Peyer's patch (tissue), 4 donors: ENCODE measurements around the gene PSTPIP2. TPM values are rescaled to one million over a fixed set of nuclear protein-coding genes. Genes with fewer than 3 reads are reported as not detected.

Experiments used
- DNase-seq, 3 donors: peaks; one replicate each; pipeline ENCODE4 v3.0.0-alpha.2; 2017 to 2019
- H3K27ac ChIP-seq, 4 donors: fragments of 200-600 bp; sonication (generic); one replicate each; pipeline ENCODE4 v1.5.1; 2016 to 2019
- H3K27me3 ChIP-seq, 2 donors: fragments of 200-600 bp; sonication (generic); one replicate each; pipeline ENCODE4 v1.5.1; 2019
- H3K36me3 ChIP-seq, 3 donors: fragments of 200-600 bp; sonication (generic); one replicate each; pipeline ENCODE4 v1.5.1; 2016 to 2019
- H3K4me1 ChIP-seq, 4 donors: fragments of 200-600 bp; sonication (generic); one replicate each; pipeline ENCODE4 v1.5.1; 2016 to 2019
- H3K4me3 ChIP-seq, 4 donors: fragments of 200-600 bp; sonication (generic); 1 replicate in 3 of 4; 2 replicates in 1 of 4; pipeline ENCODE4 v1.5.1; 2016 to 2019; ENCODE audit warnings: mild to moderate bottlenecking in 1 of 4
- H3K9me3 ChIP-seq, 4 donors: fragments of 200-600 bp; sonication (generic); one replicate each; pipeline ENCODE4 v1.5.1; 2016 to 2019; ENCODE audit warnings: mild to moderate bottlenecking in 1 of 4
- CTCF ChIP-seq, 6 experiments: fragments of 450-650 bp in 4 of 6; fragments of 200-600 bp in 2 of 6; sonication (generic) in 1 of 6; IDR thresholded peaks; one replicate each; pipeline ENCODE4 v1.5.1; 2017 to 2019; ENCODE audit warnings: antibody characterized with exemption in 6 of 6, mild to moderate bottlenecking in 3 of 6, moderate library complexity in 1 of 6
- POLR2A ChIP-seq, 2 donors: fragments of 450-650 bp; IDR thresholded peaks; one replicate each; pipeline ENCODE4 v1.5.1; 2017; ENCODE audit warnings: antibody characterized with exemption in 2 of 2, mild to moderate bottlenecking in 2 of 2, moderate library complexity in 2 of 2
- small RNA-seq, 2 donors: library from RNA; depleted of rRNA; stranded (forward); fragments of <200 nt; gene quantifications; one replicate each; pipeline ENCODE3, GENCODE V24; 2016
- total RNA-seq, 4 donors: library from RNA; depleted of rRNA; stranded (reverse); fragments of >200 nt; gene quantifications; one replicate each; pipeline ENCODE4 v1.1.0, GENCODE V29; 2016

PSTPIP2 gene
- total RNA-seq, 4 donors from 2014 or later = 3.5 to 17.3 (median 7.3) TPM

- no peak for DNase-seq
- H3K27me3 ChIP-seq = no peaks in the 10 kb centered on the region
- no peak overlapping the region for H3K27ac ChIP-seq
- no peaks in the 10 kb centered on the region for H3K4me1 ChIP-seq
- no peak overlapping the region for H3K4me3 ChIP-seq
- H3K36me3 ChIP-seq = peaks cover 0 to 90% (median 3%) of the 10 kb centered on the region in 3 donors
- no peak for TF ChIP-seq CTCF (IDR thresholded peaks at IDR 0.05)
- TF ChIP-seq POLR2A (IDR thresholded peaks at IDR 0.05) = no peak
- no peaks in the 10 kb centered on the region for H3K9me3 ChIP-seq
These were observed 133.5 kb downstream of the PSTPIP2 start for GRCh38 chr18:45938488-45938935.

- Histone ChIP-seq H3K4me1 (no peaks in the 10 kb centered on the region), H3K4me3 (no peak overlapping the region), H3K36me3 (peaks cover 0 to 90% (median 0%) of the 10 kb centered on the region in 3 donors), H3K27me3 (no peaks in the 10 kb centered on the region), H3K9me3 (no peaks in the 10 kb centered on the region), H3K27ac (no peak overlapping the region)
- no peak for DNase-seq
- TF ChIP-seq POLR2A (IDR thresholded peaks at IDR 0.05) = no peak
- no peak for TF ChIP-seq CTCF (IDR thresholded peaks at IDR 0.05)
These were observed 136.3 kb downstream of the PSTPIP2 start for GRCh38 chr18:45935591-45936335.

Small RNAs within 50 kb of the gene (small RNA-seq; reads per million reads assigned to genes)
- 0 reads per million in 2 donors for gene RN7SKP26
- gene RNU6-1278P = 0 reads per million in 2 donors
- 0 reads per million in 2 donors for gene RNY4P37

Other genes starting within 250 kb of the PSTPIP2 start
- gene SIGLEC15, start 246.6 kb downstream of the PSTPIP2 start, total RNA-seq = under 1 TPM in 1 of 4 donors, not detected in 3; 0.47 TPM
- gene EPG5, start 104.9 kb downstream of the PSTPIP2 start, total RNA-seq = 10 to 100 TPM; 27.7 to 61.1 (median 33.3) TPM
- 100 to 1,000 TPM; 295 to 667 (median 443) TPM for gene ATP5F1A, start 26.0 kb upstream of the PSTPIP2 start, total RNA-seq
- 10 to 100 TPM; 24.1 to 54.8 (median 37.3) TPM for gene HAUS1, start 32.1 kb upstream of the PSTPIP2 start, total RNA-seq